K562 (cell line): ENCODE results near the gene IGSF8. TPM values are rescaled to one million over a fixed set of nuclear protein-coding genes. Genes with fewer than 3 reads are reported as not detected.

Experiments
- ATAC-seq: fragments of 200-7000 bp; cut with Tn5 transposase; 3 replicates; pipeline ENCODE4 v1.9.1; 2020; ENCODE audit warnings: moderate library complexity
- BruUV-seq: library from RNA; stranded (reverse); fragments of 400-500 nt; replicated peaks from 2 replicates; lab custom pipeline; 2021; lab: Mats Ljungman, UMichigan
- CTCF ChIA-PET: fragments of 300-600 bp; formaldehyde crosslinking; extraction: SDS; loops from one replicate; lab custom pipeline; 2021; ENCODE audit warnings: low intra/inter-chr PET ratio; lab: Yijun Ruan, JAX
- POLR2A ChIA-PET: fragments of 300-600, 350-650 bp; sonication (Branson Sonifier 250); formaldehyde crosslinking; extraction: SDS; loops from one replicate; lab custom pipeline; 2021; ENCODE audit warnings: antibody characterized with exemption, inconsistent platforms; lab: Yijun Ruan, JAX
- DNase-seq, 4 experiments: peaks; one replicate each; pipeline versions ENCODE4 v3.0.0 to v3.0.0-alpha.2; 2011 to 2018; ENCODE audit warnings: low spot score in 3 of 4, mixed read lengths in 3 of 4; ENCODE audit errors: extremely low read depth in 1 of 4
- FAIRE-seq: peaks from 2 replicates; lab custom pipeline; 2011; peaks lifted over from hg19 to GRCh38; lab: Jason Lieb, UNC
- H2AFZ ChIP-seq: 2 replicates; pipeline ENCODE4 v1.6.0; 2011; ENCODE audit warnings: low read depth, low read length, control low read depth, inconsistent platforms
- H3K27ac ChIP-seq: fragments of 200-600 bp; 3 replicates; pipeline ENCODE4 v1.8.0; 2011; ENCODE audit warnings: low read depth, mild to moderate bottlenecking, control low read depth, inconsistent platforms, low read length, moderate library complexity, mixed read lengths; ENCODE audit errors: extremely low read depth
- H3K27me3 ChIP-seq, 2 experiments: fragments of 300-600 bp in 1 of 2; 2 replicates in 1 of 2; 3 replicates in 1 of 2; pipeline versions ENCODE4 v1.6.0 to v1.8.0; 2011; ENCODE audit warnings: inconsistent platforms in 2 of 2, low read length in 2 of 2, mild to moderate bottlenecking in 1 of 2, mixed read lengths in 1 of 2, moderate library complexity in 1 of 2; ENCODE audit not compliant: control insufficient read depth in 2 of 2, insufficient read depth in 2 of 2
- H3K36me3 ChIP-seq: fragments of 300-600 bp; 3 replicates; pipeline ENCODE4 v1.8.0; 2011; ENCODE audit warnings: mild to moderate bottlenecking, low read length, inconsistent platforms; ENCODE audit not compliant: control insufficient read depth, insufficient read depth
- H3K4me1 ChIP-seq, 2 experiments: fragments of 200-600 bp in 1 of 2; replicated peaks in 1 of 2; 2 replicates in 1 of 2; 3 replicates in 1 of 2; pipeline versions ENCODE4 v1.5.1 to v1.8.0; 2011; ENCODE audit warnings: inconsistent platforms in 2 of 2, low read length in 2 of 2, mild to moderate bottlenecking in 1 of 2, mixed read lengths in 1 of 2, moderate library complexity in 1 of 2; ENCODE audit not compliant: control insufficient read depth in 2 of 2, insufficient read depth in 2 of 2
- H3K4me2 ChIP-seq: 2 replicates; pipeline ENCODE4 v1.6.1; 2011; ENCODE audit warnings: low read length, control low read depth, inconsistent platforms, mixed read lengths; ENCODE audit not compliant: insufficient read depth
- H3K4me3 ChIP-seq: fragments of 200-600 bp; sonication (generic), shearing (Covaris generic); 2 replicates; pipeline ENCODE4 v1.5.1; 2016; ENCODE audit warnings: control low read depth, inconsistent platforms
- H3K79me2 ChIP-seq: fragments of 200-600 bp; 3 replicates; pipeline ENCODE4 v1.8.0; 2011; ENCODE audit warnings: low read length, inconsistent platforms; ENCODE audit not compliant: control insufficient read depth, insufficient read depth
- H3K9ac ChIP-seq, 2 experiments: 2 replicates each; pipeline versions ENCODE4 v1.6.0 to v1.6.1; 2011; ENCODE audit warnings: low read depth in 2 of 2, low read length in 2 of 2, control low read depth in 1 of 2, inconsistent platforms in 1 of 2, mild to moderate bottlenecking in 1 of 2, mixed read lengths in 1 of 2; ENCODE audit not compliant: insufficient read depth in 1 of 2
- H3K9me1 ChIP-seq: one replicate; pipeline ENCODE4 v1.6.0; 2011; ENCODE audit warnings: inconsistent platforms, mild to moderate bottlenecking, low read length, moderate library complexity; ENCODE audit not compliant: control insufficient read depth, insufficient read depth
- H3K9me3 ChIP-seq: replicated peaks from 2 replicates; pipeline ENCODE4 v1.5.1; 2011; ENCODE audit warnings: low read depth, low read length, inconsistent platforms; ENCODE audit not compliant: control insufficient read depth, insufficient read depth
- H4K20me1 ChIP-seq: replicated peaks from 2 replicates; pipeline ENCODE4 v1.6.1; 2011; ENCODE audit warnings: low read length, inconsistent platforms, mixed read lengths; ENCODE audit not compliant: control insufficient read depth, insufficient read depth
- ZNF121 ChIP-seq: sonication (generic); formaldehyde crosslinking; conservative IDR thresholded peaks from 2 replicates; pipeline ENCODE4 v1.8.0; 2022; ENCODE audit warnings: missing genetic modification reagents
- WGBS: fragments of 100-300 bp; shearing (Covaris generic); methylation state at CpG from one replicate; pipeline ENCODE4 v1.1.6; 2016; ENCODE audit warnings: low coverage, mixed read lengths; ENCODE audit not compliant: insufficient coverage; ENCODE audit errors: missing lambda C conversion rate; 5-methylcytosine and 5-hydroxymethylcytosine counted together
- in situ Hi-C: fragments of 300-500 bp; cut with MboI; formaldehyde crosslinking; loops from 4 replicates; pipeline ENCODE4 v1.15.0; 2018; ENCODE audit warnings: inconsistent platforms, mixed read lengths
- intact Hi-C: fragments of 100-400 bp; cut with micrococcal nuclease; formaldehyde crosslinking; loops from 2 replicates; pipeline ENCODE4 v1.14.2; 2022
- polyA plus RNA-seq, 8 experiments: library from polyadenylated mRNA; depleted of rRNA in 4 of 8; stranded (reverse) in 5 of 8; unstranded in 3 of 8; fragments of >200 nt; fragmentation: Nextera tagmentation in 2 of 8; fragmentation: Illumina TruSeq in 1 of 8; extraction: Ambion mirVana in 2 of 8; extraction: Trizol in 1 of 8; gene quantifications; 2 replicates each; pipeline versions ENCODE4 v1.2.1 to v1.2.3, GENCODE V29; 2011 to 2014; ENCODE audit warnings: inconsistent platforms in 1 of 8, missing spikeins in 1 of 8
- total RNA-seq, 7 experiments: library from RNA; depleted of rRNA in 6 of 7; stranded (reverse); fragments of >200 nt in 6 of 7; fragmentation: Illumina TruSeq in 2 of 7; extraction: Trizol in 2 of 7; gene quantifications; 2 replicates each; pipeline versions ENCODE4 v1.2.1 to v1.2.3, GENCODE V29; 2011 to 2021; ENCODE audit warnings: low replicate concordance in 1 of 7
- TF ChIP-seq, protein P1 (sequence below): sonication (generic); formaldehyde crosslinking; IDR thresholded peaks from 2 replicates; pipeline ENCODE4 v1.8.0; 2023; ENCODE audit warnings: missing genetic modification reagents, mild to moderate bottlenecking, borderline replicate concordance
- TF ChIP-seq, protein P2 (sequence below): fragments of 200-800 bp; sonication (Bioruptor generic); IDR thresholded peaks from 2 replicates; pipeline ENCODE4 v1.6.1; 2017; ENCODE audit warnings: missing genetic modification characterization, missing compliant biosample characterization
- TF ChIP-seq, protein P3 (sequence below): fragments of 250-450 bp; sonication (Bioruptor Pico); IDR thresholded peaks from 2 replicates; pipeline ENCODE4 v1.8.0; 2022; ENCODE audit warnings: moderate library complexity, mild to moderate bottlenecking, inconsistent platforms

Gene IGSF8
- total and polyA plus RNA-seq, 9 of the 15 experiments (the other 6 are each of a cell fraction or from before 2014, with no cell fraction given): 0.32 to 11.7 (median 3.2) TPM

DNA sequence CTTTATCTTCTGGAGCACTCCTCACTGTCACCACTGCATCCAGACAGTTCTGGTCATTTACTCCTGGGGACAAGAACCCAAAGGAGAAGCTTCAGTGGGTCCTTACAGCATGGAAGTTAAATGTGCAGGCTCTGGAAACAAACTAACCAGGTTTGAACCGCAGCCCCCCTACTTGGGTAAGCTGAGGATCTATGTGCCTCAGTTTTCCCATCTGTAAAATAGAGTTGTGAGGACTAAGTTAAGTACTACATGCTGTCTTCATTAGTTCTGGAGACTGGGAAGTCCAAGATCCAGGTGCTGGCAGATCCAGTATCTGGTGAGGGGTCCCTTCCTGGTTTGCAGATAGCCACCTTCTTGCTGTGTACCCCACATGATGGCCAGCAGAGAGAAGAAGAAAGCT is 9.1 kb upstream of the IGSF8 start (continued):
- TF ChIP-seq, protein P1, sequence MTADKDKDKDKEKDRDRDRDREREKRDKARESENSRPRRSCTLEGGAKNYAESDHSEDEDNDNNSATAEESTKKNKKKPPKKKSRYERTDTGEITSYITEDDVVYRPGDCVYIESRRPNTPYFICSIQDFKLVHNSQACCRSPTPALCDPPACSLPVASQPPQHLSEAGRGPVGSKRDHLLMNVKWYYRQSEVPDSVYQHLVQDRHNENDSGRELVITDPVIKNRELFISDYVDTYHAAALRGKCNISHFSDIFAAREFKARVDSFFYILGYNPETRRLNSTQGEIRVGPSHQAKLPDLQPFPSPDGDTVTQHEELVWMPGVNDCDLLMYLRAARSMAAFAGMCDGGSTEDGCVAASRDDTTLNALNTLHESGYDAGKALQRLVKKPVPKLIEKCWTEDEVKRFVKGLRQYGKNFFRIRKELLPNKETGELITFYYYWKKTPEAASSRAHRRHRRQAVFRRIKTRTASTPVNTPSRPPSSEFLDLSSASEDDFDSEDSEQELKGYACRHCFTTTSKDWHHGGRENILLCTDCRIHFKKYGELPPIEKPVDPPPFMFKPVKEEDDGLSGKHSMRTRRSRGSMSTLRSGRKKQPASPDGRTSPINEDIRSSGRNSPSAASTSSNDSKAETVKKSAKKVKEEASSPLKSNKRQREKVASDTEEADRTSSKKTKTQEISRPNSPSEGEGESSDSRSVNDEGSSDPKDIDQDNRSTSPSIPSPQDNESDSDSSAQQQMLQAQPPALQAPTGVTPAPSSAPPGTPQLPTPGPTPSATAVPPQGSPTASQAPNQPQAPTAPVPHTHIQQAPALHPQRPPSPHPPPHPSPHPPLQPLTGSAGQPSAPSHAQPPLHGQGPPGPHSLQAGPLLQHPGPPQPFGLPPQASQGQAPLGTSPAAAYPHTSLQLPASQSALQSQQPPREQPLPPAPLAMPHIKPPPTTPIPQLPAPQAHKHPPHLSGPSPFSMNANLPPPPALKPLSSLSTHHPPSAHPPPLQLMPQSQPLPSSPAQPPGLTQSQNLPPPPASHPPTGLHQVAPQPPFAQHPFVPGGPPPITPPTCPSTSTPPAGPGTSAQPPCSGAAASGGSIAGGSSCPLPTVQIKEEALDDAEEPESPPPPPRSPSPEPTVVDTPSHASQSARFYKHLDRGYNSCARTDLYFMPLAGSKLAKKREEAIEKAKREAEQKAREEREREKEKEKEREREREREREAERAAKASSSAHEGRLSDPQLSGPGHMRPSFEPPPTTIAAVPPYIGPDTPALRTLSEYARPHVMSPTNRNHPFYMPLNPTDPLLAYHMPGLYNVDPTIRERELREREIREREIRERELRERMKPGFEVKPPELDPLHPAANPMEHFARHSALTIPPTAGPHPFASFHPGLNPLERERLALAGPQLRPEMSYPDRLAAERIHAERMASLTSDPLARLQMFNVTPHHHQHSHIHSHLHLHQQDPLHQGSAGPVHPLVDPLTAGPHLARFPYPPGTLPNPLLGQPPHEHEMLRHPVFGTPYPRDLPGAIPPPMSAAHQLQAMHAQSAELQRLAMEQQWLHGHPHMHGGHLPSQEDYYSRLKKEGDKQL (CRISPR knock-in tag): no peak
- TF ChIP-seq, protein P2, sequence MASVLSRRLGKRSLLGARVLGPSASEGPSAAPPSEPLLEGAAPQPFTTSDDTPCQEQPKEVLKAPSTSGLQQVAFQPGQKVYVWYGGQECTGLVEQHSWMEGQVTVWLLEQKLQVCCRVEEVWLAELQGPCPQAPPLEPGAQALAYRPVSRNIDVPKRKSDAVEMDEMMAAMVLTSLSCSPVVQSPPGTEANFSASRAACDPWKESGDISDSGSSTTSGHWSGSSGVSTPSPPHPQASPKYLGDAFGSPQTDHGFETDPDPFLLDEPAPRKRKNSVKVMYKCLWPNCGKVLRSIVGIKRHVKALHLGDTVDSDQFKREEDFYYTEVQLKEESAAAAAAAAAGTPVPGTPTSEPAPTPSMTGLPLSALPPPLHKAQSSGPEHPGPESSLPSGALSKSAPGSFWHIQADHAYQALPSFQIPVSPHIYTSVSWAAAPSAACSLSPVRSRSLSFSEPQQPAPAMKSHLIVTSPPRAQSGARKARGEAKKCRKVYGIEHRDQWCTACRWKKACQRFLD: no peak

DNA sequence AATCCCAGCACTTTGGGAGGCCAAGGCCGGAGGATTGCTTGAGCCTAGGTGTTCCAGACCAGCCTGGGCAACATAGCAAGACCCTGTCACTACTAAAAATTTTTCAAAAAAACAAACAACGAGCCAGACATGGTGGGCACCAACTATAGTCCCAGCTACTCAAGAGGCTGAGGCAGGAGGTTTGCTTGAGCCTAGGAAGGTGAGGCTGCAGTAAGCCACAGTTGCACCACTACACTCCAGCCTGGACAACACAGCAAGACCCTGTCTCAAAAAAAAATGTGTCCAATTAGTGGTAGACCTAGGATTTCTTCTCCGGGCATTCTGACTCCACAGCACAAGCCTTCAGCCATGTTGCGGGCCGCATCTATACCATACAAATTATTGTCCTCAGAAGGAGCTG is 6.7 kb upstream of the IGSF8 start:
- no peaks in the 10 kb centered on the region for H3K9me1 ChIP-seq
- no peaks in the 10 kb centered on the region for H3K79me2 ChIP-seq
- ATAC-seq (no peak), DNase-seq (no peak)
- no peaks in the 10 kb centered on the region for H3K36me3 ChIP-seq
- no peak overlapping the region for H3K4me3 ChIP-seq
- no peak overlapping the region for H3K9ac ChIP-seq
- H3K27me3 ChIP-seq: peaks cover 0 to 11% of the 10 kb centered on the region in 2 experiments; a peak in 2 of 5 replicates
- TF ChIP-seq, protein P3, sequence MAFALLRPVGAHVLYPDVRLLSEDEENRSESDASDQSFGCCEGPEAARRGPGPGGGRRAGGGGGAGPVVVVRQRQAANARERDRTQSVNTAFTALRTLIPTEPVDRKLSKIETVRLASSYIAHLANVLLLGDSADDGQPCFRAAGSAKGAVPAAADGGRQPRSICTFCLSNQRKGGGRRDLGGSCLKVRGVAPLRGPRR (CRISPR knock-in tag): no peak
- peak; percentile 92 for TF ChIP-seq ZNF121
- TF ChIP-seq, all 486 proteins: peak for 1
- H4K20me1 ChIP-seq: no peaks in the 10 kb centered on the region
- H2AFZ ChIP-seq: no peak overlapping the region
- intact Hi-C loops (no loop called here), in situ Hi-C loops (loop anchor here (10.0 kb wide), 1 partner anchor 270 kb away; no protein-coding TSS in a partner anchor)
- BruUV-seq: no TSS peak
- ChIA-PET CTCF (no interaction called here), POLR2A (interaction anchor here (0.6 to 1.1 kb wide), 2 partner anchors 20 to 104 kb away, joined by 3 read pairs; no protein-coding TSS in a partner anchor)
- H3K9me3 ChIP-seq: no peaks in the 10 kb centered on the region
- no peak for FAIRE-seq
- WGBS: 45% methylated on average over 5 of the region's 5 CpGs
- H3K4me2 ChIP-seq: no peak overlapping the region
- no peak overlapping the region for H3K27ac ChIP-seq
- H3K4me1 ChIP-seq: peaks cover 11 to 12% of the 10 kb centered on the region in 2 experiments; a peak in 4 of 5 replicates
